ENCODE measurements around the gene GAB2.
A peak's percentile ranks its signal among the peaks of the same experiment; 100 is the strongest.

Gene GAB2

DNA sequence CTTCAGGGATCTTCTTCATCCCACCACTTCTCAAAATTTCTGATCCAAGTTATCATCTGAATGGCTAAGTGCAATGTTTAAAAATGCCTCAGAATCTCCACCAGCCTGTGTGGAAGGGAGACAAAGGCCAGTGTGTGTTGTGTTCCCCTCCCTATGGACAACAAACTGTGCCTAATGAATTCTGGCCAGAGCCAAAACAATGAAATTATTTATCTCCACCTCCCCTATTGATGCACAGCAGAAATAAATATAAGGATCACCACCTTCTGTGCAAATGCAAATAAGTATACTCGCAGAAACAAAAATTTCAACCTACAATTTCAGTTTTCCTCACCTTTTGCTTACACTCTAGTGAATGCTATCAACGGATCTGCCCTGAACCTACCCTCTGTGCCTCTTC, 75.8 kb downstream of the GAB2 start:
- no peak for DNase-seq (ENCODE audit: low spot score)

DNA sequence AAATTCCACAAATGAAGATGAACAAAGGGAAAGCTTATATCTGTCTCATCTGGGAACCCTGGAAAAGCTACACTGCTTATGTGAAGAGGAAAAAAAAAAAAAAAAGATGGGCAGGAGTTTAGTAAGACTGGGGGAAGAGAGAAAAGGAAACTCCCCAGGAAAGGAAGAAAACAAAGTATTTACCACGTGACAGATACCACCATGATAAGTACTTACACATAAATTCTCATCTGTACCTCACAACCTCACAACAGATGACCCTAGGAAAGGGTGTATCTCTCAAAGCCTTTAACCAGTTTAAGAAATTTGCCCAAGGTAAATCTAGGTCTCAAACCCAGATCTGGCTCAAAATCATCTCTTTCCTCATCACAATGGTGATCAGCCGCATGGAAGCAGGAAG, 77.1 kb downstream of the GAB2 start:
- DNase-seq (ENCODE audit: low spot score), result no peak

DNA sequence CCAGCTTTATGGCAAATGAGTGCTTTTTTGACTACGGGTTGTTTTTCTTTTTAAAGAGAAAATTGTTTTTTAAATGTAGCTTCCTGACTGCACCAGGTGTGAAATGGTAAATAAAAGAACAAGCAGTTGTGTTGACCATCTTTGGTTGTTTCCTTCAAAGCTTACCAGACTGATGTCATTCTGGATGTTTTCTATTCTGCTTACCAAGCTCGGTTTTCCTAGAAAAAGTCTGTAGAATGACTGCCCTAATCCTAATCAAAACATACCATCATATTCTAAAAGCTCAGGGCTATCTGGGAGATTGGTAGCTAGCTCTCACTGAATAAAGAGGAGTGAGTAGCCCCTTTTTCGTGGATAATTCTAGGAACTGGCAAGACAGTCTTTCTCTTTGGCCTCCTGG, 77.7 kb downstream of the GAB2 start:
- no peak for DNase-seq (ENCODE audit: low spot score)

DNA sequence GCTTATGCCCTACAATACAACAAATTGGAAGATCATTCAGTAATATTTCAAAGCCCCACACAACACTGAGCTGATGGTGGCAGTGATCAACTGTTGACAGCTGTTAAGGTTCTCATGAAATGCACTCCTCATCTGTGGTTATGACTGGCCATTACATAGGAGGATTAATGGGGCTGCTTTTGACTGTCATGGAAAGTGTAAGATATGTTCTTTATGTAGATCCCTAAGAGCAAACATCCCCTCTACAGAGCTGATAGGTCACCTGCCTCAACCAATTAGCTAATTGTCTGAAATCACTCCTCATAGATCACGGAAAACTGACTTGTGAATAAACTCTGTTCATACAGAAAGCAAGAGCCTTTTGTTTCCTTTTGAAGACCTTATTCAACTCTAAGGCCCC, 78.1 kb downstream of the GAB2 start:
- DNase-seq (ENCODE audit: low spot score), result no peak

DNA sequence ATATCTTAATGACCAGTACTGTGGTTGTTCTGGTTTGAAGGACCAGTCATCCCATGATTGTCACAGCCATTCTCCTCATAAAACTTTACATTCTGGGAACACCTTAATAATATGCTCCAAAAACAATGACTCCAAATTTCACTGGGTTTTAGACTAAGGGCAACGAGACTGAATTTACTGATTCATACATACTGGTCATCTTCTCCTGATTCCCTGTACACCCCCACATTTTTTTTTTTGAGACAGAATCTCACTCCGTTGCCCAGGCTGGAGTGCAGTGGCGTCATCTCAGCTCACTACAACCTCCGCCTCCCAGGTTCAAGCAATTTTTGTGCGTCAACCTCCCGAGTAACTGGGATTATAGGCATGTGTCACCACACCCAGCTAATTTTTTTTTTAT, 78.9 kb downstream of the GAB2 start:
- DNase-seq (ENCODE audit: low spot score), result no peak

DNA sequence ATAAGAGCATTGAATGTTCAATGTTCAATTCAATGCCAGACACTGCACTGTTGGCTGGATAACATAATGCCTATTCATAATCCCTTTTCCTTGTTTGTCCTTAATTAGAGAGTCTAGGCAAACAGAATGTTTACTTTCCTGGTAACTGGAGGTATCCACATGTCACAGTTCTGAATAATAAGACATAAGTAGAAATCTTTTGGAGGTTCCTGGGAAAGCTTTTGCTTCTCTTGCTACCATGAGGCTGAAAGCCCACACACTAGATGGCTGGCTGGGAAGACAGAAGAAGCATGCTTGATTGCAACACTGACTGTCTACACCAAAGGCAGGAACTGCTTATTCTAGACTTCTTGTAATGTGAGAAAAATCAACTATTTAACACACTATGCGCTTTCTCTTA, 79.5 kb downstream of the GAB2 start:
- DNase-seq (ENCODE audit: low spot score), result no peak

DNA sequence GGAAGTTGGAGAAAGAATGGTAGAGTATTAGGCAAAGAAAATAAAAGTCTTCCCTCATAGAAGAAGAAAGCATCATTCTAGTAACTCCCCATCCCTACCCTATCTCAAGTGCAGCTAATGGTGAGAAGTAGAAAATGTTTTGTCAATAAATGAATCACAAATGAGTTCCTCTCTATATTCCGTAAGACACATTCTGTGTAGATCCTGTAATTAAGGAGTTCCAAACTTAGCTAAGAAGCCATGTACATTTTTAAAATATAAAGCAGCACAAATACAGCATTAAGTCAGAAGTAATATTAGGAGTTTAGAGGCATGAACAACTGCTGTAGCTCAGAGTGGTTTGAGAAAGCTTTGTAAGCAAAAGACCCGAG, 80.1 kb downstream of the GAB2 start:
- no peak for DNase-seq (ENCODE audit: low spot score)

DNA sequence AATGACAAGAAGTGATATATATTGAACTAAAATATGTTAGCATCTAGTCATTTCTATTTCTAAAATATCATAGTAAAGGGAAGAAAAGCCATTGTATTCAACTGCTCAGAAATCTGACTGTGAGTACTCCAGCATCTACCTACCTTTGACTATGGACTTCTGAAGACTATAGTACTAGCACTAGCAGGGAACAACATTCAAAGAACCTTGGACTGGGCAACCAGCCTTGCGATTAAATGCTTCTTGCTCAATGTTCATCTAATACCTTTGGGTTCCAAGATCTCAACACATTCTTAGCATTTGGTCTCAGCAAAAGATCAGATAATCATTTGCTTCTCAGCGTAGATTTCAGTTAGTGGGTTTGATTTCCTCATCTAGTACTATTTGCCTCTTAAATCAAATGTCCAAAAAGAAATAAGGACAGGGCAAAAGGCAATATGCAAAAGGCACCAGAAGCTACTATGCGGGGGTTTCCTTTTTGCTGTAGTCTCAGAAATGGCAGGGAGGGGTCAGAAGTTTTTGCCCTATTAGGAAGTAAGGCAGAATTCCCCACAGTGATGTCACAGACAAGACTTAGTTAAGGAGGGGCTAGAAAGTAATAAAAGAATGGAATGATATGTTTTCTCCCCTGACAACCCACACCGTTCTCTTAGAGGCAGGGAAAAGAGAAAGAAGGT, 80.6 kb downstream of the GAB2 start:
- no peak for DNase-seq (ENCODE audit: low spot score)

DNA sequence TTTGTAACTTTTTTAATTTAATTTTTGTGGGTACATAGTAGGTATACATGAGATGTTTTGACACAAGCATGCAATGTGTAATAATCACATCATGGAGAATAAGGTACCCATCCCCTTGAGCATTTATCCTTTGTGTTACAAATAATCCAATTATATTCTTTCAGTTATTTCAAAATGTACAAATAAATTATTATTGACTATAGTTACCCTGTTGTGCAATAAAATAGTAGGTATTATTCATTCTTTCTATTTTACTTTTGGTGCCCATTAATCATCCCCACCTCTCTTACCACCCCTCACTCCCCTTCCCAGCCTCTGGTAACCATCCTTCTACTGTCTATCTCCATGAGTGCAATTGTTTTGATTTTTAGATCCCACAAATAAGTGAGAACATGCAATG, 83.5 kb downstream of the GAB2 start:
- no peak for DNase-seq (ENCODE audit: low spot score)

DNA sequence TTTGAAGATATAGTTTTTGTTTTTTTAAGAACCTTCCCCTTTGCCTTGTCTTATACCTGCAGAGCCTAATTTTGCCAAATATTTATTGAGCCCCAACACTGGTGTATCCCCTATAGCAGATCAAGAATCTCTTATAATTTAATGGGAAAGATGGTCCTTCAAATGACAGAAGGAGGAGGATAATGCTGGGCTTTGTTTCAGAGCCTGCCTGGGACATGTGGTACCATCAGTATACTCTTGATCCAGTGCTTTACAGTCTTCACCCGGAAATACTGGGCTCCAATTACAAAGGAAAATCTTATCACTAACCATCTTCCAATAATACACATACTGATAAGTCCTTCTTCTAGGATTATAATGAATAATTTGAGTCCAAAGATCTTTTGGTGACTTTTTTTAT, 84.7 kb downstream of the GAB2 start:
- no peak for DNase-seq (ENCODE audit: low spot score)

DNA sequence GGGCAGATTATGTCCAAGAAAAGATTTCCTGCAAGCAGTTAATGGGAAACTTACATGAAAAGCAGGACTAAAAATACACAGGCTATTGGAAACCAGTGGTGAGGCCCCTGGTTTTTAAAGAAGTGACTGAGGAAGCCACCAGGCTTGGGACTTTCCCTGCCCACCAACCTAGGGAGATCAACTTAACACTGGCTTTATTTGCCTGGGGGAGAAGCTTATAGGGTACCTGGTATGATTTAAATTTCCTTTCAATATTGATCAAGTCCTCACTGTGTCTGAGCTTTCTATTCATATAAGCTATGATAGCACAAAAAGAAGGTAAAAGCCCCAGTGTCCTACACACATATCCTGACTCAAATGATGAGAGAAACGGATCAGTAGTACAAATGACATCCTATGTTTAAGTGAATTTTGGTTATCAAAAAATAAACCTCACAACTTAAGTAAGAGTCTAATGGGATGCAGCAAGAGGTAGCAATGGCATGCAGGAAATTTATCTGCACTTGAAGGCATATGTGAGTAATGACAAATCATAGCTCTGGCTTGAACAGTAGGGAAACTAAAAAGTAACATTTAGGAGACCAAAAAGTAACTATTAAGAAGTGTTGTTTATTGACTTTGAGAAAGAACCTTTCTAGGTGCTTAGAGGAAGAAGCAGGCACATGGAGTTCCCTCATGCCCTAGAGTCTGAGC, 85.3 kb downstream of the GAB2 start:
- DNase-seq (ENCODE audit: low spot score), result no peak

DNA sequence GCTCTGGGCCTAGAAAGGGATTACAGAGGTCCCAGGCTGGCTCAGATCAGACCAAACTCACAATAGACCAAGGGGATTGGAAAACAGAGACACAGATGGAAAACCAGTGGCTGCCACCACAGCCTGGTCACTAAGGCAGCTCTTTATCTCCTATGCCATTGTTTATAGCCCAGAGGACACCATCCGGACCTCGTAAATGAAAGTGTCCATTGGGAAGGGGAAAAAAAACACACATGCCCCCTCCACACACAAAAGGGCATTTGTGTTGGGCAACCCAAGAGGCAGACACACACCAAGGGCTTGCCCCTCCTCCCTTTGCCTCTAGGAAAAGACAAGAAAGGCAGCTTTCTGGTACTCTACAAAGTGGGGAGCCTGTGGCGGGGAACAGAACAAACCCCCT, 85.9 kb downstream of the GAB2 start:
- no peak for DNase-seq (ENCODE audit: low spot score)

DNA sequence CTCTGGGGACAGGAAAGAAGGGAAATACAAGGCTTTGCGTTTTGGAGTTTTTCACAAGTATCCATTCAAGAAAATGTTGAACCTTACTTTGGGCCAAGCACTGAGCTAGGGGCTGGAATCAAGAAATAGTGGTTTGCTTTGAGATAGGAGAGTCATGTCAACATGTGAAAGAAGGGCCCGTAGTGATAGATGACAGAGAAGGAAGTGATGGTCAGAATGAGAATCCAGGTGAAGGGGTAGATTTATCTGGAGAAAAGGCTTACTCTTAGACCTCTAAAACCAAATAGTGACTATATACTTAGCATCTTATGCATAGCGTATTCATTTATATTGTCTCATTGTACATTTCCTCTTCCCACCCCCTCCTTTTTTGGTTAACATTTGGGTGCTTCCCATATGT, 87.3 kb downstream of the GAB2 start:
- no peak for DNase-seq (ENCODE audit: low spot score)

DNA sequence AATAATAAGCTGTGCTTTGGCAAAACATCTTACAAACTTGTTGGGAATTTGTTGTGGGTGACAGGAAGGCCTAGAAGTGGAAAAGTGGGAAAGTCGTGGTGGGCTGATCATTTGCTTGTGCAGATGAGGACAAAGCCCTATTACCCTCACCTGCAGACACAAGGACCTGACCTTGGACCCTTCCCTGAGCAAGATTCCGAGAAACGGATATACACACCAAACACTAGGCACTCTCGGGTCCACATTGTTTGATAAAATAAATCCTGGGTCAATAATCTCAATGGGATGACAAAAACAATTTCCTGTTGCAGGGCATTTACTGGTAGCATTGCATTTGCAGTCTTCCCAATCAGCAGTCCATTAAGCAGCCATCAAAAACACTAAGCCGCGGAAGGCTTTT, 89.7 kb downstream of the GAB2 start:
- no peak for DNase-seq (ENCODE audit: low spot score)

DNA sequence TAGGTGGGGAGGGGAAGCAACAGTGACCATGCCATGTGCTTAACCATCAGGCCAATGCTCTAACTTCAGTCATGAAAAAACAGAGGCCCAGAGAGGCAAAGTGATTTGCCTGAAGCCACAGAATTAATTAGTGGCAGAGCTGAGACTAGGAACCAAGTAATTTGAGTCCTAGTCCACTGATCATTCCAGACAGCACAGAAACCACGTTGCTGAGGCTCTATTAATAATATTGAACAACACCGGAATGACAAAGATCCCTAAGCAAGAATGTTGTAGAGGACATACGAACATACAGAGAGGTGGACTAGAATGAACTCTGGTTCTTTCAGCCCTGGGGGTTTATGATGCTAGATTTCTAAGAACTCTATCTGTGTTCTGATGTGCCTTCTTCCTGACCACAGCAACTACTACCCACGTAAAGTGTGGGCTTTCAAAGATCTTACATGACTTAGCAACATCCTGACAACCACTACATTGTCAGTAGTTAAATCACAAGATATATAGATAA, 92.3 kb downstream of the GAB2 start:
- DNase-seq (ENCODE audit: low spot score), result peak; percentile 39

DNA sequence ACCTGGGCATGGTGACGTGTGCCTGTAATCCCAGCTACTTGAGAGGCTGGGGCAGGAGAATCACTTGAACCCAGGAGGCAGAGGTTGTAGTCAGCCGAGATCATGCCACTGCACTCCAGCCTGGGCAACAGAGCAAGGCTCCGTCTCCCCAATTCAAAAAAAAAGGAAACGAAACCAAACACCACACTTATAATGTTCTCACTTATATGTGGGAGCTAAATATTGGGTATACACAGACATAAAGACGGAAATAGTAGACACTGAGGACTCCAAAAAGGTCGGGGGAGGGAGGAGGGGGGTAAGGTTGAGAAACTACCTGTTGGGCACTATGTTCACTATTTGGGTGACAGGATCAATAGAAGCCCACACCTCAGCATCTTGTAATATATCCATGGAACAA, 94.3 kb downstream of the GAB2 start:
- no peak for DNase-seq (ENCODE audit: low spot score)

DNA sequence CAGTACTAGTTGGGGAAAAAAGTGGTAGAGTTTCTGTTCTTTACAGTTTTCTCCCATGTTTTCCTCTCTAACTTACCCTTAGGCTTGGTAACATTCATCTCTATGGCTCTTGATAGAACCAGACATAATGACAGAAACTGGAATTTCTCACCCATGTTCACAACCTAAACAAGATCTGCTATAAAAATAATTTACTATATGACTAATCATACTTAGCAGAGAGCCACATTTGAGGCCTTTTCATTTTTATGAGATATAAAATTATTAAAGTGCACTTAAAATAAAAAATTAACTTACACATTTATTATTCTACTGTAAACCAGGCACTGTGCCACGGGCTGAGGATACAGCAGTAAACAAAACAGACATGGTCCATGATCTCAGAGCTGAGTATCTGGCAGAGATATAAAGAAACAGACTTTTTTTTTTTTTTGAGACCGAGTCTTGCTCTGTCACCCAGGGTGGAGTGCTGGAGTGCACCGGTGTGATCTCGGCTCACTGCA, 98.1 kb downstream of the GAB2 start:
- DNase-seq (ENCODE audit: low spot score), result no peak

DNA sequence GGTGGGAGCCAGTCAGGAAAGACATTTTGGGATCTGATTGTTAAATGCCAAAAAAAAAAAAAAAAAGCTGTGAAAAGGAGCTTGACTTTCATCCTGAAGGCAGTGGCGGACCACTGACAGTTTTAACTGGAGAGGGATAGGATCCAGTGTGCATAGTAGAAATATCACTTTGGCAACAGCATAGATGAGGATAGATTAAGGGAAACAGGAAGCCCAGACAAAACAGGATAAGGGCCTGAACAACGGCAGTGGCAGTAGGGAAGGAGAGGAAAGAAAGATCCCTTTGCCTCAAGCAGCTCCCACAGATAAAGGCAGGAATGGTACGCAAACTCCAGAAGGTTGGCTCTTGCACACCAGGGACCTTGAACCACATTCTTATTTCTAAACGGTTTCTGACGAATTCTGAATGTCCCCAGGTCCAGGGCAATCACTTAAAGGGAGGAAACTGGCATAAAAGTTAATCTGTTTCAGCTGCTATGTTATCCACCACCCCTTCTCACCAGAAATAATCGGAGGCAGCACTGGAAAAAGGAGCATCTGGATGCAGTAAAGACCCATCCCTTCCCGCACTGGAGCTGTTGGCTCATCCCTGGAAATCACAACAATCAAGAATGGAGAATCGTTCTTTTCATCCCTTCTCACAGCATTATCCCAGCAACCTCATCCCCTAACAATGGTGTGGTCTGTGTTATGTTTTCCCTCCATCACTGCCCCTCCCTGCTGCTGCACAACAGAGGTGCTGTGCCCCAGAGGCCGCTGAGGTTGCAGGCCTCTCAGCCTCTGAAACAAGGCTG, 99.1 kb downstream of the GAB2 start:
- no peak for DNase-seq (ENCODE audit: low spot score)

DNA sequence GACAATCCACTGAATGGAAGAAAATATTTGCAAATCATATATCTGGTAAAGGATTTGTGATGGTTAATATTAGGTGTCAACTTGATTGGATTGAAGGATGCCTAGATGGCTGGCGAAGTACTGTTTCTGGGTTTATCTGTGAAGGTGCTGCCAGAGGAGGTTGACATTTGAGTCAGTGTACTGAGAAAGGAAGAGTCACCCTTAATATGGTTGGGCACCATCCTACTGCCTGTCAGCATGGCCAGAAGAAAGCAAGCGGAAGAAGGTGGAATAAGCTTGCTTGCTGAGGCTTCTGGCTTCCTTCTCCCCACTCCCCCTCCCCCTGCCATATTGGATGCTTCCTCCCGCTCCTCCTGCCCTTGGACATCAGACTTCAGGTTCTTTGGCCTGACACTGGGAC, 101.9 kb downstream of the GAB2 start:
- DNase-seq (ENCODE audit: low spot score), result no peak

DNA sequence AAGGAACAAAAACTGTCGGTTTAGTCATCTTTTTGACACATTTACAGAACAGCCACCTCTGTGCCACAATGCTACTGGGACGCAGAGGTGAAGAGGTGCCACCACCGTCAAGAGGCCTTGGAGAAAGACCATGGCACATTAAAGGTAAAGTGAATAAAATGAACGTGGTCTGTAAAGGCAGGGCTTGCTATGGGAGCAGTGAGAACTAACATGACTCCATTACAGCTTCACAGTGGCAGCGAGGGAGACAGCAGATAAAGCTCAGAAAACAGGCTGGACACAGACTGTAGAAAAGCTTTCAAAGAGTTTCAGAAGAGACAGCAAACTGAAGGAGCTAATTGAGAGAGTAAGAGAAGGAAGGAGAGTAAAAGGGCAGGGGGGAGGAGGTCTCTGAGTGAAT, 102.9 kb downstream of the GAB2 start:
- DNase-seq (ENCODE audit: low spot score), result no peak

DNA sequence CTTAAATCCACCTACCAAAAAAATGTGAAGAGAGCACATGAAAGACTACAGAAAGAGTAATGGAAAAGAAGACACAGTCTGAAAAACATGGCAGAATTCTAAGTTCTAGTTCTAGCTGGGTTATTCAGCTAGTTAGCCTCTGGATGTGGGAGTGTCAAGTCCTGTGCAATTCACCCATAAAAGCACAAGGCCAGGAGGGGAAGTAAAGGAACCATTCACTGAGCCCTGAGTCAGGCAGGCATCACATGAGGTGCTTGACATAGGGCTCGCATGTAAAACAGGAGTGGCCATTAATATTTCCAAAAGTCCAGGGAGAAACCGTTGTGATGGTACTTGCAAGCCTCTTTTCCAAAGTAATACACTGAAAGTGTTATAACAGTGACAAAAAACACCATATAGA, 103.7 kb downstream of the GAB2 start:
- no peak for DNase-seq (ENCODE audit: low spot score)

DNA sequence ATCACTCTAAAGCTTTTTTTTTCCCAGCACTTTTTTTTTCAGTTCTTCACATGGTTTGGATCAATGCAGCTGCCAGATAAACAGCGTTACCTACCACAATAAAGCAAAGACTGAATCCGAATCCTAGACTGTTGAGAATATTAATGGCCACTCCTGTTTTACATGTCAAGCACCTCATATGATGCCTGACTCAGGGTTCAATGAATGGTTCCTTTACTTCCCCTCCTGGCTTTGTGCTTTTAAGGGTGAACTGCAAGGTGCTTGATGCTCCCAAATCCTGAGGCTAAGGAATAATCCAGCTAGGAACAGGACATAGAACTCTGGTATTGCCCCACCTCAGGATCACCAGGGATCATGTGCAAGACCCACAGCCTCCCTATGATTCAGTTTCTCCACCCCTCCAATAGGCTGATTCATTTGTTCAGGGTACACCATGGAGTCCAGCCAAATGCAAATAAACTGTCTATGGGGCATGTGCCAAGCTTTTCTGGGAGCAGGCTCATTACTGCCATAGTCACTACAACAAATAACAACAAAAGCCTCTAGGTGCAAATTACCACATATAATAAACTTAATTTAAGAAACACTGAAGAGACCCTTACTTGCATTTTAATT, 104.3 kb downstream of the GAB2 start:
- DNase-seq (ENCODE audit: low spot score), result no peak

DNA sequence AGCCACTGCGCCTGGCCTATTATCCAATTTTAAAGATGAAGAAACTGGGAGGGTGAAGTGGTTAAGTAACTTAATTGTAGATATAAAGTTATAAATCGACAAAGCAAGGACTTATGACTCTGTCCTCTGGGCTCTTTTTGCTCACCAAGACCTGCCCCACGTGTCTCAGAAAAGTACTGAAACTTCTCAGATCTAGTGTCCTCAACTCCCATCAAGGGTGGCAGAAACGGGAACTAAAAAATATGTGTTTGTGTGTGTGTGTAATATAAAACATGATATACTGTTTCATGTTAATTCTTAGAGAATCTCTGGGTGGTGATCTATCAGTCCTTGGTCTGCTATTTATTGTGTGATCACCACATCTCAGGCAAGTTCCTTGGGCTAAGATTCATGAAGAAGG, 104.9 kb downstream of the GAB2 start:
- no peak for DNase-seq (ENCODE audit: low spot score)
